Measurements from ENCODE around the gene ORC5.

DNA sequence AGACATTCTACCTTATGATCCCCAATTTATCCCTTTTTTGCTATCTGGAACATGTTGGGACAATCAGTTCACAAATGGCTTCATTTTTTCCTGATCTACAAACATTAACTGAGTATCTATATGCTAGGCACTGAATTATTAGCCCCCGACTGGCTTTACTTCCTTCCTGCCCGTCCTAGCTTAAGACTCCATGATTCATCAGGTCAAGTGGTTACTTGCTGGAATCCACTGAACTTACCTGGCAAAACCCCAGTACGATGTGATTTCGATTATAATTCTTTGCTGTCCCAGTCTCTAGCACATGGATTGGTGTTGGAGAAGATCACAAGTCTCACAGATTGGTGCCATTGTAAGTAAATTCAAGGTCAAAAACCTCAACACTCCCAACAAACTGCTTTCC lies 77.1 kb downstream of the ORC5 start:
- TF ChIP-seq POLR2A (IDR thresholded peaks at IDR 0.05), result no peak
- TF ChIP-seq CTCF (IDR thresholded peaks at IDR 0.05), result no peak

Measured in vagina (tissue), 2 donors.